ENCODE measurements around the gene IL17B.

DNA sequence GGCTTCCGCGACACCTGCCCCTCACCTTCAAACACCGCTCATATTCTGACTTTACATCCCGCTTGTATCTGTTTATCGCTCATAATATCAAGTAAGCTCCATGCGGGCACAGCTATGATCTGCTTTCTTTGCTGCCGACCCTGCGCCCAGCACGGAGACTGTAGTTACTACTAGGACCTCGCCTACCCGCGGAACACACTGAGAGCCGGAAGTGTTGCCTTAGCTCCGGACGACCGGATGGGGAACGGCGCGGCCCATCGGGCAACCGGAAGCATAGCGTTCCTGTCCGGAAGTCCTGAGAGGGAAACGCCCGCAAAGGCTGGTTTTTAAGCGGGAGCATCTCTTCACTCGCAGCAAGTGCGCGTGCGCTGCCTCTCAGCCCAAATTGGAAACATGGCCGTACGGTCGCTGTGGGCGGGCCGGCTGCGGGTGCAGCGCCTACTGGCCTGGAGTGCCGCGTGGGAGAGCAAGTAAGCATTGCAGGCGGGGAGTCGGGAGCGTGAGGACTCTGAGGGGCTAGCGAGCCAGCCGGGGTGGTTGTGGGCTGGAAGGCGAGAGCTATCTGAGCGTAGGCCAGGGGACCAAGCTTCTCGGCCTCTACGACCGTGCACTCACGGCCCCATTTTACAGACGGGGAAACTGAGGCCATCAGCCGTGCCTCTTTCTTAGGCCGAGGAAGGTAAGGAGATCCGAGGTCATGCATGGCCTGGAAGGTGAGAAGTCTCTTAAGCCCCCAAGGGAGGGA, 33.8 kb downstream of the IL17B start, which contains the start of gene GRPEL2:
- TF ChIP-seq POLR2A (IDR thresholded peaks at IDR 0.05): no peak
- TF ChIP-seq, protein P1, sequence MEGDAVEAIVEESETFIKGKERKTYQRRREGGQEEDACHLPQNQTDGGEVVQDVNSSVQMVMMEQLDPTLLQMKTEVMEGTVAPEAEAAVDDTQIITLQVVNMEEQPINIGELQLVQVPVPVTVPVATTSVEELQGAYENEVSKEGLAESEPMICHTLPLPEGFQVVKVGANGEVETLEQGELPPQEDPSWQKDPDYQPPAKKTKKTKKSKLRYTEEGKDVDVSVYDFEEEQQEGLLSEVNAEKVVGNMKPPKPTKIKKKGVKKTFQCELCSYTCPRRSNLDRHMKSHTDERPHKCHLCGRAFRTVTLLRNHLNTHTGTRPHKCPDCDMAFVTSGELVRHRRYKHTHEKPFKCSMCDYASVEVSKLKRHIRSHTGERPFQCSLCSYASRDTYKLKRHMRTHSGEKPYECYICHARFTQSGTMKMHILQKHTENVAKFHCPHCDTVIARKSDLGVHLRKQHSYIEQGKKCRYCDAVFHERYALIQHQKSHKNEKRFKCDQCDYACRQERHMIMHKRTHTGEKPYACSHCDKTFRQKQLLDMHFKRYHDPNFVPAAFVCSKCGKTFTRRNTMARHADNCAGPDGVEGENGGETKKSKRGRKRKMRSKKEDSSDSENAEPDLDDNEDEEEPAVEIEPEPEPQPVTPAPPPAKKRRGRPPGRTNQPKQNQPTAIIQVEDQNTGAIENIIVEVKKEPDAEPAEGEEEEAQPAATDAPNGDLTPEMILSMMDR (IDR thresholded peaks at IDR 0.05): no peak
